22Rv1 (cell line): ENCODE results near the gene ELOVL5.
"Not testable (repeated sequence)": the region's sequence is repeated elsewhere in the genome, so short reads cannot be mapped to it uniquely, and the experiment has no call there.

Experiments used
- H3K27ac ChIP-seq: fragments of 450-650 bp; 2 replicates; pipeline ENCODE4 v1.5.1; 2017
- ZFX ChIP-seq: fragments of 450-650 bp; IDR thresholded peaks from 2 replicates; pipeline ENCODE4 v1.6.1; 2017; ENCODE audit warnings: antibody characterized with exemption, borderline replicate concordance
- TF ChIP-seq, protein P1 (sequence below): fragments of 450-650 bp; IDR thresholded peaks from 2 replicates; pipeline ENCODE4 v1.5.1; 2017; ENCODE audit warnings: mild to moderate bottlenecking

ELOVL5 gene

DNA sequence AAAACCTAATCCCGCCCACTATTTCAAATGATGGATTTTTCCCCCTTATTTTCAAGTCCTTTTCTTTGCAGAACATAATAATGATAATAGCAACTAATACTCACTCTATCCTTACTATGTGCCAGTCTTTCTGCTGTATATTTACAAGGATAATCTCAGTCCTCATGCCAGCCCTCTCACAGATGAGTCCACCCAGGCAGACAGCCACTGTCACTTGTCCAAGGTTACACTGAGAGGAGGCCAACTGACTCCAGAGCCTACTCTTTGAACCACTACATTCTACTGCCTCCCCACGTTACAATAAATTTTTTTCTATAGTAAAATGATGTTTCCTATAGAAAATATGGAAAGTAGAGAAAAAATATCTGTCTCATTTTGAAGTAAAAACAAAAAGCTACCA lies 30.9 kb downstream of the ELOVL5 start:
- no peak overlapping the region for H3K27ac ChIP-seq
- TF ChIP-seq ZFX: no peak
- TF ChIP-seq, protein P1, sequence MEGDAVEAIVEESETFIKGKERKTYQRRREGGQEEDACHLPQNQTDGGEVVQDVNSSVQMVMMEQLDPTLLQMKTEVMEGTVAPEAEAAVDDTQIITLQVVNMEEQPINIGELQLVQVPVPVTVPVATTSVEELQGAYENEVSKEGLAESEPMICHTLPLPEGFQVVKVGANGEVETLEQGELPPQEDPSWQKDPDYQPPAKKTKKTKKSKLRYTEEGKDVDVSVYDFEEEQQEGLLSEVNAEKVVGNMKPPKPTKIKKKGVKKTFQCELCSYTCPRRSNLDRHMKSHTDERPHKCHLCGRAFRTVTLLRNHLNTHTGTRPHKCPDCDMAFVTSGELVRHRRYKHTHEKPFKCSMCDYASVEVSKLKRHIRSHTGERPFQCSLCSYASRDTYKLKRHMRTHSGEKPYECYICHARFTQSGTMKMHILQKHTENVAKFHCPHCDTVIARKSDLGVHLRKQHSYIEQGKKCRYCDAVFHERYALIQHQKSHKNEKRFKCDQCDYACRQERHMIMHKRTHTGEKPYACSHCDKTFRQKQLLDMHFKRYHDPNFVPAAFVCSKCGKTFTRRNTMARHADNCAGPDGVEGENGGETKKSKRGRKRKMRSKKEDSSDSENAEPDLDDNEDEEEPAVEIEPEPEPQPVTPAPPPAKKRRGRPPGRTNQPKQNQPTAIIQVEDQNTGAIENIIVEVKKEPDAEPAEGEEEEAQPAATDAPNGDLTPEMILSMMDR: no peak

DNA sequence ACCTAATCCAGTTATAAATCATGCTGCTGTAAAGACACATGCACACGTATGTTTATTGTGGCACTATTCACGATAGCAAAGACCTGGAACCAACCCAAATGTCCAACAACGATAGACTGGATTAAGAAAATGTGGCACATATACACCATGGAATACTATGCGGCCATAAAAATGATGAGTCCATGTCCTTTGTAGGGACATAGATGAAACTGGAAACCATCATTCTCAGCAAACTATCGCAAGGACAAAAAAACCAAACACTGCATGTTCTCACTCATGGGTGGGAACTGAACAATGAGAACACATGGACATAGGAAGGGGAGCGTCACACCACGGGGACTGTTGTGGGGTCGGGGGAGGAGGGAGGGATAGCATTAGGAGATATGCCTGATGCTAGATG lies 31.5 kb downstream of the ELOVL5 start:
- not testable (repeated sequence) for H3K27ac ChIP-seq

DNA sequence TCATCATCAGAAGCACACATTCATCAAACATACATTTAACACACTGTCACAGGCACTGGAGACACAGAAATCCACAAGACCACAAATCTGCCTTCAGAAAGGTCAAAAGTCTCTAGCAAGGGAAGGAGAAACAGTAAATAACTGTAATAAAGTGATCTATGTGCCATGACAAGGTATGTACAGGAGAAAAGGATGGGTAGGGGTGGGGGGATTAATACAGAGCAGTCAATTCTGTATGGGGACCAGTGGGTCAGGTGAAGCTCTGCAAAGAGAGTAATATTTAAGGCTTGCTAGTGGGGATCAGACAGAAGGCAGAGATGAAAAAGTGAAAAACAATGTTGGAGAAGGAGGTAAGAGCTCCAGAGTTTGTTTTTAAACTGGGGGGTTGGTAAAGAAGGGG lies 32.6 kb downstream of the ELOVL5 start:
- TF ChIP-seq ZFX: no peak
- TF ChIP-seq, protein P1: no peak

DNA sequence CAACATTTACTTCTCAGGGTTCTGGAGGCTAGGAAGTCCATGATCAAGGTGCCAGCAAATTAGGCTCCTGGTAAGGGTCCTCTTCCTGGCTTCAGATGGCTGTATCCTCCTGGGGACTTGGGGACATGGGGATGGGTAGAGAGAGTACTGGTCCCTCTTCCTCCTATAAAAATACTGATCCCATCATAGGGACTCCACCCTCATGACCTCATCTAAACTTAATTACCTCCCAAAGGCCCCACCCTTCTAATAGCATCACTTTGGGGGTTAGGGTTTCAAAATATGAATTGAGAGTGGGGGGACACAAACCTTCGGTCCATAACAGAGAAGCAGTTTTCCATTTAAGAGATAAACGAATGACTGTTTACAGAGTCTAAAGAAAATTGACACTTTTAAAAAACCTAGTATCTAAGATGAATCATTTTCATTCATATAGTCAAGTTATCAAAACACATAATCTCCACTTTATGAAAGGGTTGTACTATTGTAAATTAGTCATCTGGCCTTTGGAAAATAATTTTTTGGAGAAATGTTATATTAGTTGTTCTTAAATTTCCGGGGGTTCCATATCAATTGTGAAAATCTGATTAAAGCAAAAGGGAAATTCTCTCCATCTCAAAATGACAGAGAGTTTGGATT lies 33.5 kb downstream of the ELOVL5 start:
- H3K27ac ChIP-seq: no peak overlapping the region
- no peak for TF ChIP-seq ZFX
- TF ChIP-seq, protein P1: no peak

More for the DNA sequence above, 32.6 kb downstream of the ELOVL5 start:
- H3K27ac ChIP-seq: no peak overlapping the region

DNA sequence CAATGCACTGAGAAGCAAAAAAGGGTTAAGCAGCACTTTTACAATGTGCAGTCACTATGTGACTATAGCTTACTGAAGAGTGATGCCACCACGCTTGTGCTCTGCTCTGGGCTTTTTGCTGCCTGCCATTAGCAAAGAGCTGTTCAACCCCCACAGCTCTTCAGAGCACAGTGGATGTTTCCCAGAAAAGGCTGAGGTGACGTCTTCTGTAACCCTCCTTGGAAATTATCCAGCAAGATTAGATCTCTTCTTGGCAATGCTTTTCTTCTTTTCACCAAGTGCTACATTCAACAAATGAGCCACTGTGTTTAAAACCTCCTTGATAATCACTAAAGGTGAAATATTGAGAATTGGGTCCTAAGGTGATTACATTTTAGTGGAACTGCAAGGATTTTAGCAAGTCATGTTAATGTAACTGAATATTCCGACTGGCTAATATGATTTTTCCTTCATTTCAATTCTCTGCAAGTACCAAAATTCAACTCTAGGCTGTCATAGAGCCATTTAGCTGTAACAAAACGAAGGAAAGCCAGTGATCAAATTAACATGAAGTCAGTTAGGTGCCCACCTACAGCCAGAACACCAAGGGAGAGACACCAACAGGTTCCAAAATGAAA lies 34.9 kb downstream of the ELOVL5 start:
- TF ChIP-seq, protein P1: no peak

DNA sequence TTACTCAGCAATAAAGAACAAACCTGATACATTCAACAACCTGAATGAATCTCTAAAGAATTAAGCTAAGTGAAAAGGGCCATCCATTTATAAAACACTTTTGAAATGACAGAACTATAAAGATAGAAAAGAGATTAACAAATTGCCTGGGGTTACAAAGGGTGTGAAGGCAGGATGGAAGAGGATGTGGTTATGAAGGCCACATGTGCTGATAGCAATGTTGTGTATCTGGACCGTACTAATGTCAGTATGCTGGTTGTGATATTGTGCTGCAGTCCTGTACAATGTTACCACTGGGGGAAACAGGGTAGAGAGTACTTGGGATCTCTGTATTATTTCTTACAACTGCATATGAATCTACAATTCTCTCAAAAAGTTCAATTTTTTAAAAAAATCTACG lies 36.4 kb downstream of the ELOVL5 start:
- TF ChIP-seq ZFX: no peak
- TF ChIP-seq, protein P1: no peak
- H3K27ac ChIP-seq: no peak overlapping the region

More for the DNA sequence above, 34.9 kb downstream of the ELOVL5 start:
- H3K27ac ChIP-seq: no peak overlapping the region

DNA sequence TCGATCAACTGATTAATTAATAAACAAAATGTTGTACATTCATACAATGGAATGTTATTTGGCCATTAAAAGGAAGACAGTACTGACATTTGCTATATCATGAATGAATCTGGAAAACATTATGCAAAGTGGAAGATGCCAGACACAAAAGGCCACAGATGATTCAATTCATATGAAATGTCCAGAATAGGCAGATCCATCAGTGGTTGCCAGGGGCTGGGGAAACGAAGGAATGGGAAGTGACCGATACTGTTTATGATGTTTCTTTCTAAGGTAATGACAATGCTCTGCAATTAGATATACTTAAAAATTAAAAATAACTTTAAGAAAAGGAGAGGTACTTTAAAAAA lies 37.2 kb downstream of the ELOVL5 start:
- no peak overlapping the region for H3K27ac ChIP-seq
- TF ChIP-seq, protein P1: no peak
- TF ChIP-seq ZFX: no peak
